Measurements from ENCODE around the gene CSE1L.
"Not testable (repeated sequence)": the region's sequence is repeated elsewhere in the genome, so short reads cannot be mapped to it uniquely, and the experiment has no call there.

CSE1L gene

GRCh38 chr20:49054056-49054643 is 8.0 kb downstream of the CSE1L start:
- DNase-seq (ENCODE audit: low read depth in 1 of 2, low spot score in 1 of 2): no peak

- DNase-seq (ENCODE audit: low read depth in 1 of 2, low spot score in 1 of 2): no peak
Measured at GRCh38 chr20:49063279-49063678, 17.2 kb downstream of the CSE1L start.

- no peak for DNase-seq (ENCODE audit: low read depth in 1 of 2, low spot score in 1 of 2)
Measured at GRCh38 chr20:49074521-49074920, 28.4 kb downstream of the CSE1L start.

GRCh38 chr20:49078310-49078709 is 32.2 kb downstream of the CSE1L start:
- DNase-seq (ENCODE audit: low read depth in 1 of 2, low spot score in 1 of 2): no peak

- DNase-seq (ENCODE audit: low read depth in 1 of 2, low spot score in 1 of 2): not testable (repeated sequence)
Measured at GRCh38 chr20:49082295-49082694, 36.2 kb downstream of the CSE1L start.

- no peak for DNase-seq (ENCODE audit: low read depth in 1 of 2, low spot score in 1 of 2)
Measured at GRCh38 chr20:49091104-49091503, 45.0 kb downstream of the CSE1L start.

- no peak for DNase-seq (ENCODE audit: low read depth in 1 of 2, low spot score in 1 of 2)
Measured at GRCh38 chr20:49091762-49092161, 45.6 kb downstream of the CSE1L start.

GRCh38 chr20:49096203-49096730 is 50.2 kb downstream of the CSE1L start:
- DNase-seq (ENCODE audit: low read depth in 1 of 2, low spot score in 1 of 2): no peak

- DNase-seq (ENCODE audit: low read depth in 1 of 2, low spot score in 1 of 2): no peak
Measured at GRCh38 chr20:49097159-49097558, 51.0 kb downstream of the CSE1L start.

- no peak for DNase-seq (ENCODE audit: low read depth in 1 of 2, low spot score in 1 of 2)
Measured at GRCh38 chr20:49098136-49098535, 52.0 kb downstream of the CSE1L start.

- no peak for DNase-seq (ENCODE audit: low read depth in 1 of 2, low spot score in 1 of 2)
Measured at GRCh38 chr20:49099011-49099410, 52.9 kb downstream of the CSE1L start.

GRCh38 chr20:49100292-49100691 is 54.2 kb downstream of the CSE1L start:
- not testable (repeated sequence) for DNase-seq (ENCODE audit: low read depth in 1 of 2, low spot score in 1 of 2)

- no peak for DNase-seq (ENCODE audit: low read depth in 1 of 2, low spot score in 1 of 2)
Measured at GRCh38 chr20:49100972-49101371, 54.9 kb downstream of the CSE1L start.

GRCh38 chr20:49103019-49103418 is 56.9 kb downstream of the CSE1L start:
- no peak for DNase-seq (ENCODE audit: low read depth in 1 of 2, low spot score in 1 of 2)

GRCh38 chr20:49103647-49104364 is 57.7 kb downstream of the CSE1L start:
- DNase-seq (ENCODE audit: low read depth in 1 of 2, low spot score in 1 of 2): no peak

- no peak for DNase-seq (ENCODE audit: low read depth in 1 of 2, low spot score in 1 of 2)
Measured at GRCh38 chr20:49104365-49104648, 58.2 kb downstream of the CSE1L start.

- DNase-seq (ENCODE audit: low read depth in 1 of 2, low spot score in 1 of 2): not testable (repeated sequence)
Measured at GRCh38 chr20:49104979-49105547, 59.0 kb downstream of the CSE1L start.

GRCh38 chr20:49106328-49106727 is 60.2 kb downstream of the CSE1L start:
- DNase-seq (ENCODE audit: low read depth in 1 of 2, low spot score in 1 of 2): no peak

- no peak for DNase-seq (ENCODE audit: low read depth in 1 of 2, low spot score in 1 of 2)
Measured at GRCh38 chr20:49110767-49111694, 64.9 kb downstream of the CSE1L start.

GRCh38 chr20:49112596-49113274 is 66.6 kb downstream of the CSE1L start:
- DNase-seq (ENCODE audit: low read depth in 1 of 2, low spot score in 1 of 2): no peak

- no peak for DNase-seq (ENCODE audit: low read depth in 1 of 2, low spot score in 1 of 2)
Measured at GRCh38 chr20:49115564-49115963, 69.5 kb downstream of the CSE1L start.
